H54 (cell line): ENCODE measurements around the gene TNFSF10.
"Not testable (repeated sequence)": the region's sequence is repeated elsewhere in the genome, so short reads cannot be mapped to it uniquely, and the experiment has no call there.

Source experiments
- DNase-seq: peaks from one replicate; pipeline ENCODE4 v3.0.0; 2011; ENCODE audit warnings: low spot score, mixed read lengths; ENCODE audit not compliant: insufficient read length
- FAIRE-seq: peaks from 3 replicates; lab custom pipeline; 2011; peaks lifted over from hg19 to GRCh38; lab: Jason Lieb, UNC
- POLR2A ChIP-seq: IDR thresholded peaks from 2 replicates; pipeline ENCODE4 v1.6.1; 2011; ENCODE audit warnings: low read depth, mild to moderate bottlenecking, low read length

Gene TNFSF10

GRCh38 chr3:172518929-172519640 lies 4.1 kb downstream of the TNFSF10 start:
- DNase-seq, result no peak
- no peak for FAIRE-seq
- TF ChIP-seq POLR2A, result no peak

- TF ChIP-seq POLR2A, result no peak
- FAIRE-seq, result no peak
These were observed 5.3 kb downstream of the TNFSF10 start for GRCh38 chr3:172517859-172518466.

GRCh38 chr3:172516318-172517214 lies 6.7 kb downstream of the TNFSF10 start:
- FAIRE-seq, result peak; percentile 94
- DNase-seq, result peak; percentile 16
- TF ChIP-seq POLR2A, result no peak

More at GRCh38 chr3:172517859-172518466, 5.3 kb downstream of the TNFSF10 start:
- no peak for DNase-seq

GRCh38 chr3:172515130-172515918 lies 7.9 kb downstream of the TNFSF10 start:
- no peak for TF ChIP-seq POLR2A
- FAIRE-seq (no peak), DNase-seq (no peak)

- FAIRE-seq, result no peak
These were observed 8.6 kb downstream of the TNFSF10 start for GRCh38 chr3:172514678-172515077.

GRCh38 chr3:172513488-172513887 lies 9.7 kb downstream of the TNFSF10 start:
- no peak for DNase-seq
- no peak for TF ChIP-seq POLR2A
- no peak for FAIRE-seq

More at GRCh38 chr3:172514678-172515077, 8.6 kb downstream of the TNFSF10 start:
- TF ChIP-seq POLR2A, result no peak
- no peak for DNase-seq

- TF ChIP-seq POLR2A, result no peak
- FAIRE-seq, result no peak
- DNase-seq, result no peak
These were observed 11.2 kb downstream of the TNFSF10 start for GRCh38 chr3:172511783-172512762.

- no peak for TF ChIP-seq POLR2A
- FAIRE-seq, result no peak
- no peak for DNase-seq
These were observed 17.1 kb downstream of the TNFSF10 start for GRCh38 chr3:172506094-172506493.

GRCh38 chr3:172501540-172501939 lies 21.7 kb downstream of the TNFSF10 start:
- DNase-seq (no peak), FAIRE-seq (no peak)
- no peak for TF ChIP-seq POLR2A

GRCh38 chr3:172490198-172490669 lies 33.0 kb downstream of the TNFSF10 start:
- DNase-seq, result not testable (repeated sequence)
- peak; percentile 94 for FAIRE-seq

- DNase-seq (no peak), FAIRE-seq (no peak)
- TF ChIP-seq POLR2A, result no peak
These were observed 45.1 kb downstream of the TNFSF10 start for GRCh38 chr3:172478116-172478515.

GRCh38 chr3:172476347-172476746 lies 46.9 kb downstream of the TNFSF10 start:
- FAIRE-seq, result peak; percentile 85

More at GRCh38 chr3:172476347-172476746, 46.9 kb downstream of the TNFSF10 start:
- DNase-seq, result no peak
- no peak for TF ChIP-seq POLR2A
